SH-SY5Y (cell line): ENCODE measurements around the gene CTNNA3.

Experiments used
- GATA2 ChIP-seq: IDR thresholded peaks from 2 replicates; pipeline ENCODE4 v1.6.1; 2011; ENCODE audit warnings: mild to moderate bottlenecking, low read depth, low read length
- GATA3 ChIP-seq: IDR thresholded peaks from 2 replicates; pipeline ENCODE4 v1.6.1; 2011; ENCODE audit warnings: low read depth, mild to moderate bottlenecking, low read length, moderate library complexity

DNA sequence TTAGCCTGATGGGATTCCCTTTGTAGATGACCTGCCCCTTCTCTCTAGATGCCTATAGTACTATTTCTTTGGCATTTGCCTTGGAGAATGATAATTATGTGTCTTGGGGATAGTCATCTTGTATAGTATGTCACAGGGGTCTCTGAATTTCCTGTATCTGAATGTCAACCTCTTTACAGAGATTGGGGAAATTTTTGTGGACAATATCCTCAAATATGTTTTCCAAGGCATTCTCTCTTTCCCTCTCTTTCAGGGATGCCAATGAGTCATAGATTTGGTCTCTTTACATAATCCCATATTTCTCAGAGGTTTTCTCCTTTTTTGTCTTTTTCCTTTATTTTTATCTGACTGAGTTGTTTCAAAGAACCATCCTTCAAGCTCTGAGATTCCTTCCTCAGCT is 99.4 kb downstream of the CTNNA3 start:
- TF ChIP-seq GATA3: no peak
- no peak for TF ChIP-seq GATA2
